Thyroid gland (tissue), 4 donors: ENCODE measurements around the gene TEAD3. TPM values are rescaled to one million over a fixed set of nuclear protein-coding genes. Genes with fewer than 3 reads are reported as not detected.
"Not testable (repeated sequence)": the region's sequence is repeated elsewhere in the genome, so short reads cannot be mapped to it uniquely, and the experiment has no call there.

Experiments used
- DNase-seq, 2 donors: peaks; one replicate each; pipeline ENCODE4 v3.0.0-alpha.2; 2019
- H3K27ac ChIP-seq, 3 donors: fragments of 200-600 bp; sonication (generic); 1 replicate in 2 of 3; 2 replicates in 1 of 3; pipeline ENCODE4 v1.5.1; 2016 to 2019; ENCODE audit warnings: mild to moderate bottlenecking in 1 of 3, moderate library complexity in 1 of 3
- H3K27me3 ChIP-seq: fragments of 200-600 bp; sonication (generic); one replicate; pipeline ENCODE4 v1.5.1; 2019
- H3K36me3 ChIP-seq, 2 donors: fragments of 200-600 bp; sonication (generic); one replicate each; pipeline ENCODE4 v1.5.1; 2016 to 2019
- H3K4me1 ChIP-seq, 2 donors: fragments of 200-600 bp; sonication (generic); one replicate each; pipeline ENCODE4 v1.5.1; 2017 to 2019
- H3K4me3 ChIP-seq, 3 donors: fragments of 200-600 bp; sonication (generic); replicated peaks in 1 of 3; 1 replicate in 2 of 3; 2 replicates in 1 of 3; pipeline ENCODE4 v1.5.1; 2016; ENCODE audit warnings: mild to moderate bottlenecking in 1 of 3
- H3K9me3 ChIP-seq: fragments of 200-600 bp; sonication (generic); one replicate; pipeline ENCODE4 v1.5.1; 2017
- POLR2A ChIP-seq, 2 donors: fragments of 450-650 bp; IDR thresholded peaks; one replicate each; pipeline ENCODE4 v1.6.1; 2017; ENCODE audit warnings: antibody characterized with exemption in 2 of 2, mild to moderate bottlenecking in 2 of 2, moderate library complexity in 1 of 2
- WGBS, 2 donors: methylation state at CpG; one replicate each; pipeline ENCODE4 v1.1.5; 2017; 5-methylcytosine and 5-hydroxymethylcytosine counted together
- intact Hi-C: fragments of 100-400 bp; cut with DNase I; formaldehyde crosslinking; loops from one replicate; pipeline ENCODE4 v1.15.1; 2023
- total RNA-seq, 4 donors: library from RNA; depleted of rRNA; stranded (reverse); fragments of >200 nt; gene quantifications; one replicate each; pipeline ENCODE4 v1.2.3, GENCODE V29; 2016
- TF ChIP-seq, protein P1 (sequence below), 6 experiments: fragments of 200-600 bp in 3 of 6; fragments of 450-650 bp in 3 of 6; sonication (generic) in 3 of 6; IDR thresholded peaks; one replicate each; pipeline ENCODE4 v1.5.1; 2016 to 2019; ENCODE audit warnings: antibody characterized with exemption in 6 of 6, mild to moderate bottlenecking in 2 of 6, inconsistent platforms in 1 of 6, moderate library complexity in 1 of 6

TEAD3 gene
- total RNA-seq, 4 donors from 2014 or later = 9.9 to 17.0 (median 11.2) TPM

GRCh38 chr6:35439308-35439707, 57.6 kb downstream of the TEAD3 start:
- intact Hi-C loops = no loop called here
- TF ChIP-seq, protein P1, sequence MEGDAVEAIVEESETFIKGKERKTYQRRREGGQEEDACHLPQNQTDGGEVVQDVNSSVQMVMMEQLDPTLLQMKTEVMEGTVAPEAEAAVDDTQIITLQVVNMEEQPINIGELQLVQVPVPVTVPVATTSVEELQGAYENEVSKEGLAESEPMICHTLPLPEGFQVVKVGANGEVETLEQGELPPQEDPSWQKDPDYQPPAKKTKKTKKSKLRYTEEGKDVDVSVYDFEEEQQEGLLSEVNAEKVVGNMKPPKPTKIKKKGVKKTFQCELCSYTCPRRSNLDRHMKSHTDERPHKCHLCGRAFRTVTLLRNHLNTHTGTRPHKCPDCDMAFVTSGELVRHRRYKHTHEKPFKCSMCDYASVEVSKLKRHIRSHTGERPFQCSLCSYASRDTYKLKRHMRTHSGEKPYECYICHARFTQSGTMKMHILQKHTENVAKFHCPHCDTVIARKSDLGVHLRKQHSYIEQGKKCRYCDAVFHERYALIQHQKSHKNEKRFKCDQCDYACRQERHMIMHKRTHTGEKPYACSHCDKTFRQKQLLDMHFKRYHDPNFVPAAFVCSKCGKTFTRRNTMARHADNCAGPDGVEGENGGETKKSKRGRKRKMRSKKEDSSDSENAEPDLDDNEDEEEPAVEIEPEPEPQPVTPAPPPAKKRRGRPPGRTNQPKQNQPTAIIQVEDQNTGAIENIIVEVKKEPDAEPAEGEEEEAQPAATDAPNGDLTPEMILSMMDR (IDR thresholded peaks at IDR 0.05) = no peak
- TF ChIP-seq POLR2A (IDR thresholded peaks at IDR 0.05) = no peak
- WGBS, 2 donors = 43 to 49% methylated on average over 3 of the region's 3 CpGs

DNA sequence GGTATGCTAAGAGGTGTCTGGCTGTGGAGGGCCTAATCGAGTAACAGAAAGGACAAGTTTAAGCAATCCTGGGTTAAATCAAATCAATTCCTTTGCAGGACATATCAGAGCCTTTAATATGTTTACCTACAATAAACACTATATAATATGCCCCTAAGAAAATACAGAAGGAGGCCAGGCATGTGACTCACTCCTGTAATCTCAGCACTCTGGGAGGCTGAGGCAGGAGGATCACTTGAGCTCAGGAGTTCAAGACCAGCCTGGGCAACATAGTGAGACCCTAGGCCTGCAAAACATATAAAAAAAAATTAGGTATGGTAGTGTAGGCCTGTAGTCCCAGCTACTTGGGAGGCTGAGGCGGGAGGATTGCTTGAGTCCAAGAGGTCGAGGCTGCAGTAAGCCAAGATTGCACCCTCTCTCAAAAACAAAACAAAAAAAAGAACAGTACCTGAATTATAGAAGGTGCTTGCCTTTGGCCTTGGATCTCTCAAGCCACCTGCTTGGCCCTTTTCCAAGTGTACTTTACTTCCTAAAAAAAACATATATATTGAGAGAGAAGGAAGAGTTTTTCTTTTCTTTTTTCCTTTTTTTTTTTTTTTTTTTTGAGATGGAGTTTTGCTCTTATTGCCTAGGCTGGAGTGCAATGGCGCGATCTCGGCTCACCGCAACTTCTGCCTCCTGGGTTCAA, 58.4 kb downstream of the TEAD3 start:
- H3K9me3 ChIP-seq, intact Hi-C loops, H3K27me3 ChIP-seq, DNase-seq, H3K27ac ChIP-seq, H3K4me3 ChIP-seq, H3K36me3 ChIP-seq, H3K4me1 ChIP-seq: not testable (repeated sequence)
- WGBS, 2 donors = 85 to 86% methylated on average over 7 of the region's 7 CpGs

More at GRCh38 chr6:35439308-35439707, 57.6 kb downstream of the TEAD3 start:
- Histone ChIP-seq H3K27me3 (no peaks in the 10 kb centered on the region), H3K27ac (no peak overlapping the region), H3K4me3 (no peak overlapping the region), H3K36me3 (no peaks in the 10 kb centered on the region), H3K4me1 (peaks cover 0 to 4% of the 10 kb centered on the region in 2 donors), H3K9me3 (no peaks in the 10 kb centered on the region)
- no peak for DNase-seq

DNA sequence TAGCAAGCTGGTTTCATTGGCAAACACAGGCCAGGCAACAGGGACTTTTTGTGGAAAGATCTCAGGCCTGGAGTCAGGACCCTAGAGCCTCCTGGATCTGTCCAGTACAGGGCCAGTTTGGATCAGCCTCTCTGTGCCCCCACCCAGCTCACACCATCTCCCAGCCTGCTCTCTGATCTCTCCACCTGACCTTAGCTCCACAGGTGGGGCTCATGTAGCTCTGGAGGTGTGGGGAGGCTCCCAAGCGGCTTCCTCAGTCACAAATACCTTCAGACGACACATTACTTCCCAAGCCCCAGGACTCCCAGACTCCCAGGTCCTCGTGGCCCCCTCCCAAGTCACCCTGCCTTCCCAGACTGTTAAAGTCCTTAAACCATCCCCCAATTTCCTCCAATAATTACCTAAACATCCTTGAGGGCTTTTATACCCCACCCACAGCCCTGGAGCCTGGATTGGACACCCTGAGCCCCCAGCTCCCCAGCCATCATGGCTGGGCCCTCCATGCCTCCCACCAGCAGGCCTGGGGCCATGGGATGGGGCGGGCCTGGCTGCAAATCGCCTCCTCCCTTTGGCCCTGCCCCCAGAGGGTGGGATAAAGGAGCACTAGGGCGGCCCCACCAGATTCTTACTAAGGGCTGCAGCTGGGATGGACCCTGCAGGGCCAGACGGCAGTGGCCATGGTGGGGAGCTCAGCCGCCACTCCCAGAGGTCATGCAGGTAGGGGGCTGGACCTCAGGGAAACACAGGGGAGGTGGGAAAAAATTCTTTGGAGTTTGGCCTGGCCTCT, 60.6 kb downstream of the TEAD3 start:
- Histone ChIP-seq H3K27ac (no peak overlapping the region), H3K4me3 (no peak overlapping the region), H3K27me3 (no peaks in the 10 kb centered on the region), H3K4me1 (peaks cover 0 to 4% of the 10 kb centered on the region in 2 donors), H3K36me3 (no peaks in the 10 kb centered on the region), H3K9me3 (no peaks in the 10 kb centered on the region)
- intact Hi-C loops = no loop called here
- TF ChIP-seq, protein P1 (IDR thresholded peaks at IDR 0.05) = no peak
- no peak for TF ChIP-seq POLR2A (IDR thresholded peaks at IDR 0.05)
- no peak for DNase-seq
- 89 to 92% methylated on average over 6 to 8 of the region's 8 CpGs for WGBS, 2 donors

DNA sequence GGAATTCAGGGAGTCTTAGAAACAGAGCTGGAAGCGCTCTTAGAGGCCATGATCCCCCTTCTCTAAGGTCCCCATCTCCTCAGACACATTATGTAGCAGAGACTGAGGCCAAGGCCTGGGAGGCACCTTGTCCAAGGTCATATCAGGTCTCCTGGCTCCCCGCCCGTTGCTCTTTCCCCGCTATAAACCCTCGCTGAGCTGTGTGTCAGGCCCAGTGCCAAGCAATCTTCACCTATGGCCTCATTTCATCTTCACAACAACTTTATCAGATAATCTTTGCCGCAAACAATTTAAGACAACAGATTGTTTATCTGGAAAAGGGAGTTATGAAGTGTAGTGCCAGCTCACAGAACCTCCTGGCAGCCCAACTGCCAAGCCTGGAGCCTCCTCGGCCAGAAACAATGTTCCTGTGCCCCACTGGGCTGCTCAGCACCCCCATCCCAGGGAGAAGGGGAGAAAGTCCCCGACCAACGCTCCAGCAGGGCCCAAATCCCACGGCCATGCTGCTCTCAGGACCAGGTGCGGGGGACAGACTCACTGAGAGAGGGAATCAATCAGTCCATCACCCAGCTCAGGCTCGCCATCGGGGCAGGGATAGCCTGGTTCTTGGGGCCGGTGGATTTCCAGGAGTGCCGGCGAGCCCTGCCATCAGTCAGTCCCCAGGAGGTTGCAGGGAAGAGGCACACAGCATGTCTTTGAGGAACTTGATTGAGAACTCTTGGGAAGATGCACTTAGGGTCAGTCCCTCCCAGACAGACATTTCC, 61.6 kb downstream of the TEAD3 start:
- Histone ChIP-seq H3K9me3 (no peaks in the 10 kb centered on the region), H3K27me3 (no peaks in the 10 kb centered on the region), H3K36me3 (no peaks in the 10 kb centered on the region), H3K27ac (no peak overlapping the region), H3K4me1 (peaks cover 0 to 4% of the 10 kb centered on the region in 2 donors), H3K4me3 (no peak overlapping the region)
- TF ChIP-seq, protein P1 (IDR thresholded peaks at IDR 0.05) = no peak
- no peak for TF ChIP-seq POLR2A (IDR thresholded peaks at IDR 0.05)
- intact Hi-C loops = no loop called here
- WGBS, 2 donors = 71 to 73% methylated on average over 12 to 16 of the region's 16 CpGs
- DNase-seq = peak; percentile 55 to 57

GRCh38 chr6:35432702-35433101, 64.2 kb downstream of the TEAD3 start:
- H3K27ac ChIP-seq, H3K9me3 ChIP-seq, H3K4me3 ChIP-seq, H3K27me3 ChIP-seq, intact Hi-C loops, DNase-seq, H3K4me1 ChIP-seq, H3K36me3 ChIP-seq: not testable (repeated sequence)
- WGBS, 2 donors = 76 to 81% methylated on average over 3 of the region's 3 CpGs
